Measurements from ENCODE around the gene PAIP2.

PAIP2 gene

GRCh38 chr5:139418793-139419192 lies 77.1 kb downstream of the PAIP2 start:
- Histone ChIP-seq H3K27me3 (ENCODE audit: insufficient read depth, low read depth) (no peaks in the 10 kb centered on the region), H4K20me1 (ENCODE audit: insufficient read depth) (no peaks in the 10 kb centered on the region), H3K79me2 (ENCODE audit: insufficient read depth, low read depth) (no peaks in the 10 kb centered on the region), H3K36me3 (ENCODE audit: insufficient read depth) (no peaks in the 10 kb centered on the region), H2AFZ (ENCODE audit: low read depth) (no peak overlapping the region), H3K9ac (no peak overlapping the region), H3K27ac (no peak overlapping the region), H3K4me1 (ENCODE audit: low read depth, poor library complexity, severe bottlenecking) (peaks cover 75% of the 10 kb centered on the region), H3K4me2 (no peak overlapping the region), H3K4me3 (IDR thresholded peaks at IDR 0.05; ENCODE audit: insufficient read depth, low read depth, low read length) (no peak overlapping the region)
- TF ChIP-seq CTCF (conservative IDR thresholded peaks at IDR 0.05; ENCODE audit: low read depth, low read length), result no peak

Data from KMS-11 (cell line).